HEK293 (cell line): ENCODE results near the gene ANKRD40CL.

Source experiments
- CTCF ChIP-seq: fragments of 450-650 bp; formaldehyde crosslinking; IDR thresholded peaks from 2 replicates; pipeline ENCODE4 v1.5.1; 2016; ENCODE audit warnings: missing biosample characterization, missing genetic modification characterization
- EGR2 ChIP-seq: fragments of 450-650 bp; formaldehyde crosslinking; IDR thresholded peaks from 2 replicates; pipeline ENCODE4 v1.5.1; 2016; ENCODE audit warnings: low read depth, missing biosample characterization, missing genetic modification characterization
- OSR2 ChIP-seq: fragments of 450-650 bp; formaldehyde crosslinking; IDR thresholded peaks from 2 replicates; pipeline ENCODE4 v1.5.1; 2016; ENCODE audit warnings: missing biosample characterization, missing genetic modification characterization
- PRDM4 ChIP-seq: fragments of 450-650 bp; formaldehyde crosslinking; IDR thresholded peaks from 2 replicates; pipeline ENCODE4 v1.5.1; 2017; ENCODE audit warnings: missing biosample characterization, missing genetic modification characterization
- SALL2 ChIP-seq: fragments of 450-650 bp; formaldehyde crosslinking; IDR thresholded peaks from 2 replicates; pipeline ENCODE4 v1.5.0; 2017; ENCODE audit warnings: missing biosample characterization, mild to moderate bottlenecking, missing genetic modification characterization, borderline replicate concordance
- SP7 ChIP-seq: fragments of 450-650 bp; formaldehyde crosslinking; IDR thresholded peaks from 2 replicates; pipeline ENCODE4 v1.5.1; 2016; ENCODE audit warnings: missing biosample characterization, missing genetic modification characterization
- ZBTB44 ChIP-seq: fragments of 450-650 bp; IDR thresholded peaks from 2 replicates; pipeline ENCODE4 v1.5.1; 2018; ENCODE audit warnings: missing biosample characterization, mild to moderate bottlenecking, missing genetic modification characterization
- ZBTB8A ChIP-seq: fragments of 450-650 bp; formaldehyde crosslinking; IDR thresholded peaks from 2 replicates; pipeline ENCODE4 v1.5.1; 2016; ENCODE audit warnings: missing biosample characterization, missing genetic modification characterization
- ZNF133 ChIP-seq: fragments of 450-650 bp; formaldehyde crosslinking; IDR thresholded peaks from 2 replicates; pipeline ENCODE4 v1.5.1; 2016; ENCODE audit warnings: missing biosample characterization, missing genetic modification characterization
- ZNF223 ChIP-seq: fragments of 450-650 bp; formaldehyde crosslinking; IDR thresholded peaks from 2 replicates; pipeline ENCODE4 v1.5.1; 2016; ENCODE audit warnings: missing biosample characterization, missing genetic modification characterization
- ZNF510 ChIP-seq: fragments of 450-650 bp; formaldehyde crosslinking; IDR thresholded peaks from 2 replicates; pipeline ENCODE4 v1.5.1; 2018; ENCODE audit warnings: mild to moderate bottlenecking, missing genetic modification characterization, missing biosample characterization; ENCODE audit not compliant: insufficient replicate concordance
- ZNF529 ChIP-seq: fragments of 450-650 bp; formaldehyde crosslinking; IDR thresholded peaks from 2 replicates; pipeline ENCODE4 v1.5.1; 2017; ENCODE audit warnings: missing genetic modification characterization, missing biosample characterization; ENCODE audit not compliant: insufficient replicate concordance
- ZNF580 ChIP-seq: fragments of 450-650 bp; formaldehyde crosslinking; IDR thresholded peaks from 2 replicates; pipeline ENCODE4 v1.5.1; 2016; ENCODE audit warnings: missing biosample characterization, missing genetic modification characterization
- ZSCAN16 ChIP-seq: fragments of 450-650 bp; formaldehyde crosslinking; IDR thresholded peaks from 2 replicates; pipeline ENCODE4 v1.5.1; 2016; ENCODE audit warnings: missing biosample characterization, missing genetic modification characterization

- TF ChIP-seq ZNF133, result no peak
- TF ChIP-seq ZNF580 (tag by site-specific recombination), result no peak
- no peak for TF ChIP-seq ZNF529 (tag by site-specific recombination)
- TF ChIP-seq CTCF (tag by site-specific recombination), result no peak
- TF ChIP-seq EGR2 (tag by site-specific recombination), result peak; percentile 45; the same call in 1 of the 2 replicates
- no peak for TF ChIP-seq ZNF223 (tag by site-specific recombination)
- TF ChIP-seq PRDM4 (tag by site-specific recombination), result no peak
- TF ChIP-seq ZBTB44 (tag by site-specific recombination), result no peak
- no peak for TF ChIP-seq ZBTB8A (tag by site-specific recombination)
- no peak for TF ChIP-seq ZNF510 (tag by site-specific recombination)
- no peak for TF ChIP-seq ZSCAN16 (tag by site-specific recombination)
- no peak for TF ChIP-seq SP7
- no peak for TF ChIP-seq OSR2
- TF ChIP-seq SALL2 (tag by site-specific recombination), result no peak
Observed at GRCh38 chr17:50728881-50729765, 38.2 kb downstream of the ANKRD40CL start.
